ENCODE measurements around the gene MXRA7.

DNA sequence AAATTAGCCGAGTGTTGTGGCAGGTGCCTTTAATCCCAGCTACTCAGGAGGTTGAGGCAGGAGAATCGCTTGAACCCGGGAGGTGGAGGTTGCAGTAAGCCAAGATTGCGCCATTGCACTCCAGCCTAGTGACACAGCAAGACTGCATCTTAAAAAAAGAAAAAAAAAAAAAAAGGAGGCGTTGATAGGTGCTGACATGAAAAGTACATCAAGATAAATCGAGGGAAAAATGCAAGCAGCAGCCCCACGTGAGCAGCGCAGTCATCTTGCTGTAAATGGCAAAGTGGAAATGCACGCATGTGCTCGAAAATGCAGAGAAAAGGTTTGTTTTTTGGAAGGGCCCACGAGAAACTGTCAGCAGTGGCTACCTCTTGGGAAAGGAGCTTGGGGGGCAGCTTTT, 20.9 kb downstream of the MXRA7 start:
- no peak for TF ChIP-seq CTCF (IDR thresholded peaks at IDR 0.05; ENCODE audit: insufficient read depth, low read length, poor library complexity, severe bottlenecking)
- TF ChIP-seq EZH2phosphoT487 (conservative IDR thresholded peaks at IDR 0.05; ENCODE audit: low read length), result no peak
